ENCODE data around the gene CACNA1F.

DNA sequence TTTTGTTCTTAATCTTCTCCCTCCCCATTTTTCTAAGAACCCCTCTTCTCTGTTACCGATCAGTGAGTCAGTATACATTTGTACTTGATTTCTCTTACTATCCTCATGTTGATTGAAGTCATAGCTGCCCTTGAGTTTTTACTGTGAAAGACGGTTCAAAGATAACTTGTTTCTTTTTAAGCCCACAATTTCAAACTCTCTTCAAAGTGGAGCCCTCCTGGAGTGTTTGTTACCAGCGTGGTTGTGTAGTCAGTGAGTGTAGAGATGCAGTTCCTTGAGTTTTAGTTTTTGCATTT, 44.3 kb upstream of the CACNA1F start:
- no peak for TF ChIP-seq EZH2 (IDR thresholded peaks at IDR 0.05; ENCODE audit: borderline replicate concordance, low read depth, low read length, poor library complexity, severe bottlenecking)
- TF ChIP-seq, protein P1, sequence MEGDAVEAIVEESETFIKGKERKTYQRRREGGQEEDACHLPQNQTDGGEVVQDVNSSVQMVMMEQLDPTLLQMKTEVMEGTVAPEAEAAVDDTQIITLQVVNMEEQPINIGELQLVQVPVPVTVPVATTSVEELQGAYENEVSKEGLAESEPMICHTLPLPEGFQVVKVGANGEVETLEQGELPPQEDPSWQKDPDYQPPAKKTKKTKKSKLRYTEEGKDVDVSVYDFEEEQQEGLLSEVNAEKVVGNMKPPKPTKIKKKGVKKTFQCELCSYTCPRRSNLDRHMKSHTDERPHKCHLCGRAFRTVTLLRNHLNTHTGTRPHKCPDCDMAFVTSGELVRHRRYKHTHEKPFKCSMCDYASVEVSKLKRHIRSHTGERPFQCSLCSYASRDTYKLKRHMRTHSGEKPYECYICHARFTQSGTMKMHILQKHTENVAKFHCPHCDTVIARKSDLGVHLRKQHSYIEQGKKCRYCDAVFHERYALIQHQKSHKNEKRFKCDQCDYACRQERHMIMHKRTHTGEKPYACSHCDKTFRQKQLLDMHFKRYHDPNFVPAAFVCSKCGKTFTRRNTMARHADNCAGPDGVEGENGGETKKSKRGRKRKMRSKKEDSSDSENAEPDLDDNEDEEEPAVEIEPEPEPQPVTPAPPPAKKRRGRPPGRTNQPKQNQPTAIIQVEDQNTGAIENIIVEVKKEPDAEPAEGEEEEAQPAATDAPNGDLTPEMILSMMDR (conservative IDR thresholded peaks at IDR 0.05; ENCODE audit: low read depth, low read length): no peak

Data from A673 (cell line).